Activated T-cell treated with anti-CD3 and anti-CD28 coated beads, Interleukin-2, amount 50 U/mL, for 24 hours (primary cell): ENCODE data around the gene MAGI1.

Source experiments
- DNase-seq: peaks from one replicate; pipeline ENCODE4 v3.0.0-alpha.2; 2020
- H3K27ac Mint-ChIP-seq: 2 replicates; pipeline ENCODE4 v1.8.0; 2020; ENCODE audit warnings: mild to moderate bottlenecking, mixed read lengths
- H3K27me3 Mint-ChIP-seq: 2 replicates; pipeline ENCODE4 v1.8.0; 2020; ENCODE audit warnings: mixed read lengths
- H3K36me3 Mint-ChIP-seq: 2 replicates; pipeline ENCODE4 v1.8.0; 2020; ENCODE audit warnings: low read depth, mixed read lengths
- H3K4me1 Mint-ChIP-seq: 2 replicates; pipeline ENCODE4 v1.8.0; 2020; ENCODE audit warnings: low read depth, mixed read lengths
- H3K4me3 Mint-ChIP-seq: 2 replicates; pipeline ENCODE4 v1.8.0; 2020; ENCODE audit warnings: mild to moderate bottlenecking, moderate library complexity, mixed read lengths
- H3K9me3 Mint-ChIP-seq: 2 replicates; pipeline ENCODE4 v1.8.0; 2020; ENCODE audit warnings: mixed read lengths

The MAGI1 gene

GRCh38 chr3:65850261-65850660 is 188.5 kb downstream of the MAGI1 start:
- no peak for DNase-seq
- H3K36me3 Mint-ChIP-seq, result no peaks in the 10 kb centered on the region
- H3K27me3 Mint-ChIP-seq, result no peaks in the 10 kb centered on the region
- no peak overlapping the region for H3K27ac Mint-ChIP-seq
- H3K9me3 Mint-ChIP-seq, result no peaks in the 10 kb centered on the region
- H3K4me1 Mint-ChIP-seq, result no peaks in the 10 kb centered on the region
- H3K4me3 Mint-ChIP-seq, result no peak overlapping the region

GRCh38 chr3:65848024-65848423 is 190.7 kb downstream of the MAGI1 start:
- Mint-ChIP-seq H3K4me3 (no peak overlapping the region), H3K27me3 (no peaks in the 10 kb centered on the region), H3K36me3 (no peaks in the 10 kb centered on the region), H3K9me3 (no peaks in the 10 kb centered on the region), H3K27ac (no peak overlapping the region), H3K4me1 (no peaks in the 10 kb centered on the region)
- DNase-seq, result no peak

- H3K9me3 Mint-ChIP-seq, result no peaks in the 10 kb centered on the region
- DNase-seq, result no peak
- no peak overlapping the region for H3K27ac Mint-ChIP-seq
- no peaks in the 10 kb centered on the region for H3K36me3 Mint-ChIP-seq
- no peak overlapping the region for H3K4me3 Mint-ChIP-seq
- no peaks in the 10 kb centered on the region for H3K4me1 Mint-ChIP-seq
- no peaks in the 10 kb centered on the region for H3K27me3 Mint-ChIP-seq
These were observed 191.8 kb downstream of the MAGI1 start for GRCh38 chr3:65846936-65847335.

DNA sequence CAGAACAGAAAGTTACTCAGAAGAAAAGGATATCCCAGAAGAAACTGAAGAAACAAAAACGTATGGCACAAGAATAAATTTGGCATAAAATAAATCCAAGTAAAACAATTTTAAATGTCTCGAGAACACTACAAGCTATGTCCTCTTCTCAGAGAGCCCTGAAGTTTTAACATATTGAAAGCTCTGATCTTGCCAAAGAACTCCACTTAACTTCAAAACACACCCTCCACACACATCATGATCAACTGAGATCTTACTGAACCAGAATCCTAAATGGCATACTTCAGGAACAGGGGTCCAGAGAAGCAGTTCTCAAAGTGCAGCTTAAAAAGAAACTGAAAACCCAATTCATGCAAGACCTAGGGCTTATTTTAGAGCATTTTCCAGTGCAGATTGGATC is 194.3 kb downstream of the MAGI1 start:
- Mint-ChIP-seq H3K4me3 (no peak overlapping the region), H3K27me3 (no peaks in the 10 kb centered on the region), H3K9me3 (no peaks in the 10 kb centered on the region), H3K4me1 (no peaks in the 10 kb centered on the region), H3K27ac (no peak overlapping the region), H3K36me3 (no peaks in the 10 kb centered on the region)
- DNase-seq, result no peak

- H3K27ac Mint-ChIP-seq, result no peak overlapping the region
- DNase-seq, result no peak
- H3K4me3 Mint-ChIP-seq, result no peak overlapping the region
- H3K36me3 Mint-ChIP-seq, result no peaks in the 10 kb centered on the region
- H3K27me3 Mint-ChIP-seq, result no peaks in the 10 kb centered on the region
- H3K4me1 Mint-ChIP-seq, result no peaks in the 10 kb centered on the region
- H3K9me3 Mint-ChIP-seq, result no peaks in the 10 kb centered on the region
These were observed 195.0 kb downstream of the MAGI1 start for GRCh38 chr3:65843732-65844131.

DNA sequence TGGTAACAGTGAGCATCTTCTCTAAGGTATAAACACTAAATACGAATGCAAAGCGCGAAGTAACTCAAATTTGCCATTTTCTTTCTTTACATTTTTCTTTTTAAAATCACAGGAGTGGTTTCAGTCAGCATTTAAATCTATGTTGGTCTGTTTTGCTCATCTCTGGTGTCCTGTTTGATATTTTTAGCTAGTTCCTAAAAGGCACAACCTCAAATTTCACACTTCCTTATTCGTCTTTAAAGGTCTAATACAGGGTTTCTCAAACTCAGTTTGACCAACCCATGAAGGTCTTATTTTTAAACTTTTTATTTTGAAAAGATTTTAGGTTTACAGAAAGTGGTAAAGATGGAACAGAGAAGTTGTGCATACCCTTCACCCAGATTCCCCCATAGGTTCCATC is 201.1 kb downstream of the MAGI1 start:
- no peak overlapping the region for H3K4me3 Mint-ChIP-seq
- DNase-seq, result no peak
- H3K27me3 Mint-ChIP-seq, result no peaks in the 10 kb centered on the region
- H3K4me1 Mint-ChIP-seq, result no peaks in the 10 kb centered on the region
- no peaks in the 10 kb centered on the region for H3K36me3 Mint-ChIP-seq
- H3K27ac Mint-ChIP-seq, result no peak overlapping the region
- peaks cover 2% of the 10 kb centered on the region for H3K9me3 Mint-ChIP-seq

- Mint-ChIP-seq H3K4me3 (no peak overlapping the region), H3K27ac (no peak overlapping the region), H3K36me3 (no peaks in the 10 kb centered on the region), H3K27me3 (no peaks in the 10 kb centered on the region), H3K9me3 (peaks cover 2% of the 10 kb centered on the region), H3K4me1 (no peaks in the 10 kb centered on the region)
- DNase-seq, result no peak
These were observed 202.7 kb downstream of the MAGI1 start for GRCh38 chr3:65836047-65836446.

DNA sequence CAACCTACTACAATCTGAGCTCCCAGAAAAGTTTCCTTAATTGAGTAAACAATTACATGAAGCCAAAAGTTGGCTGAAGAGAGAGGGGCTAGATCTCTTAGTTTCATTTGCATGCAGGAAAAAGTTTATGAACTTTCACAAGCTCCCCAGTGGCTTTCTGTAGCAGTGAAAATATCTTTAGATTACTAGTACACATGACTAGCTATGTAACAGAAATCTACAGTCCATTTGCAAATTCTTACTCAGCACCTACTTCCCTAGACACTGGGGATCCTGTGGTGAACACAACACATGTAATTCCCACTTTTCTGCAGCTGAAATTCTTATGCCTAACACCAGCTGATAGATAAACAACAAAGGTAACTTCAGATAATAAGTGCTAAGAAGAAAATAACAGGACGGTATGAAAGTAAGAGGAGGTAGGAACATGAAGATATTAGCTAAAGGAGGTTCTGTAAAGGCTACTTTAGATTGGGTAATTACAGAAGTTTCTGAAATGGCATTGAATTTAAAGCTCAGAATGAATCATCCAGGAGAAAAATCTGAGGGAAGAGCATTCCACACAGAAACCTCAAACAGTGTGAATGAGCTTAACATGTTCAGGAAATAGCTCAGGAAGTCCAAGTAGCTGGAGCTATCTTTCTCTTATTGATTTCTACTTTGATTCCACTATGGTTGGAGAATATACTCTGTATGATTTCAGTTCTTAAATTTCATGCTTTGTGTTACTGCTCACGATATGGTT is 204.8 kb downstream of the MAGI1 start:
- Mint-ChIP-seq H3K36me3 (no peaks in the 10 kb centered on the region), H3K27me3 (no peaks in the 10 kb centered on the region), H3K4me3 (no peak overlapping the region), H3K9me3 (peaks cover 2% of the 10 kb centered on the region), H3K27ac (no peak overlapping the region), H3K4me1 (no peaks in the 10 kb centered on the region)
- no peak for DNase-seq

- H3K4me3 Mint-ChIP-seq, result no peak overlapping the region
- H3K27me3 Mint-ChIP-seq, result no peaks in the 10 kb centered on the region
- no peaks in the 10 kb centered on the region for H3K36me3 Mint-ChIP-seq
- DNase-seq, result no peak
- H3K9me3 Mint-ChIP-seq, result peaks cover 2% of the 10 kb centered on the region
- H3K4me1 Mint-ChIP-seq, result no peaks in the 10 kb centered on the region
- no peak overlapping the region for H3K27ac Mint-ChIP-seq
These were observed 206.8 kb downstream of the MAGI1 start for GRCh38 chr3:65831733-65832425.

- Mint-ChIP-seq H3K36me3 (no peaks in the 10 kb centered on the region), H3K27me3 (no peaks in the 10 kb centered on the region), H3K4me3 (no peak overlapping the region), H3K9me3 (peaks cover under 1% of the 10 kb centered on the region), H3K27ac (no peak overlapping the region), H3K4me1 (no peaks in the 10 kb centered on the region)
- DNase-seq, result no peak
These were observed 207.6 kb downstream of the MAGI1 start for GRCh38 chr3:65830948-65831732.

DNA sequence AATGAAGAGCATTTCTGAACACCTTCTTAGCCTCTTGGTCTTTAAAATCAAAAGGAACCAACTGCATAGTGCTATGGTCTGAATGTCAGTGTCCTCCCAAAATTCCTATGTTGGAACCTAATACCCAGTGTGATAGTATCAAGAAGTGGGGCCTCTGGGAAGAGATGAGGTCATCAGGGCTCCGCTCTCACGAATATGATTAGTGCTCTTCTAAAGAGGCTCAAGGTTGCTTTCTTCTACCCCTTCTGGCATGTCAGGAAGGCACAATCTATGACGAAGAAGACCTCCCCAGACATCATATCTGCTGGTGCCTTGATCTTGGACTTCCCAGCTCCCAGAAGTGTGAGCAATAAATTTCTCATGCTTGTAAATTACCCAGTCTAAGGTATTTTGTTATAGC is 209.5 kb downstream of the MAGI1 start:
- H3K4me1 Mint-ChIP-seq, result no peaks in the 10 kb centered on the region
- no peaks in the 10 kb centered on the region for H3K36me3 Mint-ChIP-seq
- no peak overlapping the region for H3K27ac Mint-ChIP-seq
- H3K27me3 Mint-ChIP-seq, result no peaks in the 10 kb centered on the region
- no peak for DNase-seq
- H3K4me3 Mint-ChIP-seq, result no peak overlapping the region
- H3K9me3 Mint-ChIP-seq, result no peaks in the 10 kb centered on the region

DNA sequence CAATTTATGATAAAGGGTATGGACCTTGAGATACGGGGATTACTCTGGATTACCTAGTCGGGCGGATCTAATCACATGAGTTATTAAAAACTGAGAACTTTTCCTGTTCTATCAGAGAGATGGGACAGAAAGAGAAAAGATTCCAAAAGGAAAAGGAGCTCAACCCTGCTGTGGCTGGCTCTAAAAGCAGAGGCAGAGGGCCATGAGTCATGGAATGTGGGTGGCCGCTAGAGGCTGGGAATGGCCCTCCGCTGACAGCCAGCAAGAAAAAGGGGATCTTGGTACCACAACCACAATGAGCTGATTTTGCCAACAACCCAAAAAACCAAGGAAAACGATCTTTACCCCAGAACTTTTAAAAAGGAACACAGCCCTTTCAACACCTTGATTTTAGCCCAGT is 210.0 kb downstream of the MAGI1 start:
- no peaks in the 10 kb centered on the region for H3K27me3 Mint-ChIP-seq
- no peaks in the 10 kb centered on the region for H3K36me3 Mint-ChIP-seq
- DNase-seq, result no peak
- H3K27ac Mint-ChIP-seq, result no peak overlapping the region
- H3K4me3 Mint-ChIP-seq, result no peak overlapping the region
- H3K9me3 Mint-ChIP-seq, result no peaks in the 10 kb centered on the region
- no peaks in the 10 kb centered on the region for H3K4me1 Mint-ChIP-seq

DNA sequence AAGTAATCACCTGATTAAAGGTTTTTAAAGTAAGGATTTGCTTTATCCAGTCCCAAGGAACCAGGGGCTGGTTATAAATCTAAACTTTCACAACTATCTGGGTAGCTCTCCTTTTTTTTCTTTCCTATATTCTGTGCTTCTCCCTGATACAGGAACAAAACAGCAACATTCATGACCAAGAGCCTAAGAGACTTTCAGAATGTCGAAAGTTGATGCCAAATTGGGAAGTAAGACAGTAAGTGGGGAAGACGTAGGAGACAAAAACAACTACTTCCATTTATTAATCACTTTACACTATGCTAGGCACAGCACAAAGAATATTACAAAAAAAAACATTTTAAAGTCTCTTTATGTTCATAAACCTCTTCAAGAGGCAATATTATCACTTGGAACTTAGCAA is 211.6 kb downstream of the MAGI1 start:
- Mint-ChIP-seq H3K27ac (no peak overlapping the region), H3K9me3 (no peaks in the 10 kb centered on the region), H3K4me1 (no peaks in the 10 kb centered on the region), H3K27me3 (no peaks in the 10 kb centered on the region), H3K4me3 (no peak overlapping the region), H3K36me3 (no peaks in the 10 kb centered on the region)
- DNase-seq, result no peak

DNA sequence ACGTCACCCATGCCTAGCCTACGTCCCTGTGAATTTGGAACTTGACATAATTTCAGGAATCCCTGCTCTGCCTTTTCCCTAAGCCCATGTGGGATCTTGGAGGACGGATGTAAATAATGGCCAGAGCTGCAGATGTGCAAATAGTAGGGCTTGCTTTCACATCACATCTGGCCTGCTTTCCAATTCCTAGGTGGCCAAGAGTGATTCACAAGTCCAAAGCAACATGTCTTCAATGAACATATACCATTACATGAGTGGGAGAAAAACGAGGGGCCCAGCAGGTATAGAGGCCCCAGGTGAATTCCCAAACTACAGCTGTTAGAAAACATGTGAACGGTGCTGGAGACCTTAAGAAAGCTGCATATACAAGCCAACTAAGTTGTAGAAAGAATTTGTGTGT is 214.6 kb downstream of the MAGI1 start:
- no peaks in the 10 kb centered on the region for H3K27me3 Mint-ChIP-seq
- no peaks in the 10 kb centered on the region for H3K36me3 Mint-ChIP-seq
- no peaks in the 10 kb centered on the region for H3K9me3 Mint-ChIP-seq
- no peaks in the 10 kb centered on the region for H3K4me1 Mint-ChIP-seq
- no peak overlapping the region for H3K4me3 Mint-ChIP-seq
- no peak for DNase-seq
- no peak overlapping the region for H3K27ac Mint-ChIP-seq

DNA sequence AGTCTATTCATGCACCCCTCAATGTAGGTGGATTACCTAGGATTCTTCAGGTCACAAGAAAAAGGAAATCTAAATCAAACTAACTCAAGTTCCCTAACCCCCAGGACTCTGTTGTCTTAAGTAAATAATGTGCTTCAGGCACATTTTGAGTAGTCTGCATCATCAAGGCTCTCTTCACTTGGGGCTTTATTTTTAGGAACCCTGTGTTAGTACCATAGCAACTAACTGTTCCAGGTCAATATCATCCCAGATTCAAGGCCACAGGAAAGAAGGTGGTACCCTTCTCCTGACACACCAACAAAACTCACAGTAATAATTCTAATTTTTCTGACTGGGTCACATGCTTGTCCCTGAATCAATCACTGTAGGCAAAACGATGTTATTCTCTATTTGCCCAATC is 218.1 kb downstream of the MAGI1 start:
- Mint-ChIP-seq H3K4me1 (no peaks in the 10 kb centered on the region), H3K27me3 (no peaks in the 10 kb centered on the region), H3K9me3 (no peaks in the 10 kb centered on the region), H3K36me3 (no peaks in the 10 kb centered on the region), H3K27ac (no peak overlapping the region), H3K4me3 (no peak overlapping the region)
- DNase-seq, result no peak
